Stomach (tissue), 9 donors: ENCODE measurements around the gene DNASE1L2. TPM values are rescaled to one million over a fixed set of nuclear protein-coding genes. Genes with fewer than 3 reads are reported as not detected.

Experiments used
- DNase-seq, 2 donors: peaks; one replicate each; pipeline versions ENCODE4 v3.0.0 to v3.0.0-alpha.2; 2013 to 2019
- H3K27ac ChIP-seq, 5 donors: fragments of 200-600 bp in 4 of 5; sonication (generic) in 4 of 5; one replicate each; pipeline ENCODE4 v1.5.1; 2013 to 2019; ENCODE audit warnings: mild to moderate bottlenecking in 1 of 5, moderate library complexity in 1 of 5
- H3K27me3 ChIP-seq, 3 donors: fragments of 200-600 bp; sonication (generic); one replicate each; pipeline ENCODE4 v1.5.1; 2017 to 2019; ENCODE audit warnings: mixed run types in 1 of 3
- H3K36me3 ChIP-seq, 4 donors: fragments of 200-600 bp; sonication (generic); 1 replicate in 3 of 4; 2 replicates in 1 of 4; pipeline ENCODE4 v1.5.1; 2016 to 2019
- H3K4me1 ChIP-seq, 4 donors: fragments of 200-600 bp; sonication (generic); one replicate each; pipeline ENCODE4 v1.5.1; 2016 to 2019
- H3K4me3 ChIP-seq, 4 donors: fragments of 200-600 bp; sonication (generic) in 3 of 4; one replicate each; pipeline ENCODE4 v1.5.1; 2016 to 2019; ENCODE audit warnings: mild to moderate bottlenecking in 1 of 4
- H3K9me3 ChIP-seq, 4 donors: fragments of 200-600 bp; sonication (generic); one replicate each; pipeline ENCODE4 v1.5.1; 2016 to 2019
- EP300 ChIP-seq: sonication (generic); formaldehyde crosslinking; IDR thresholded peaks from one replicate; pipeline ENCODE4 v1.6.1; 2017; ENCODE audit warnings: antibody characterized with exemption
- POLR2A ChIP-seq, 4 donors: fragments of 450-650 bp; IDR thresholded peaks; one replicate each; pipeline ENCODE4 v1.6.1; 2016; ENCODE audit warnings: antibody characterized with exemption in 4 of 4, control low read depth in 2 of 4, mild to moderate bottlenecking in 1 of 4, moderate library complexity in 1 of 4
- POLR2AphosphoS5 ChIP-seq, 3 donors: sonication (generic); formaldehyde crosslinking; IDR thresholded peaks; one replicate each; pipeline ENCODE4 v1.6.1; 2016; ENCODE audit warnings: antibody characterized with exemption in 3 of 3
- WGBS, 5 donors: extraction: QIAGEN DNeasy Blood & Tissue Kit in 3 of 5; methylation state at CpG; one replicate each; pipeline versions ENCODE4 v1.1.5 to v1.1.7; 2013 to 2018; 5-methylcytosine and 5-hydroxymethylcytosine counted together
- intact Hi-C: fragments of 100-400 bp; cut with DNase I; formaldehyde crosslinking; loops from one replicate; pipeline ENCODE4 v1.15.1; 2023; ENCODE audit warnings: low total_unique reads
- polyA plus RNA-seq, 3 donors: library from polyadenylated mRNA; stranded (reverse); fragments of 200-250 nt; gene quantifications; one replicate each; pipeline ENCODE4 v1.2.3, GENCODE V29; 2013
- total RNA-seq, 5 donors: library from RNA; depleted of rRNA; stranded (reverse); fragments of >200 nt; gene quantifications; one replicate each; pipeline versions ENCODE4 v1.1.0 to v1.2.3, GENCODE V29; 2014 to 2016
- TF ChIP-seq, protein P1 (sequence below), 7 experiments: fragments of 450-650 bp in 4 of 7; fragments of 200-600 bp in 3 of 7; sonication (generic) in 3 of 7; IDR thresholded peaks; one replicate each; pipeline ENCODE4 v1.5.1; 2016 to 2019; ENCODE audit warnings: antibody characterized with exemption in 7 of 7, control low read depth in 2 of 7, mild to moderate bottlenecking in 1 of 7
- donor health status: healthy with polysubstance abuse.
- donor health status: Bipolar disorder and iron deficiency.
- donor health status: healthy.

Gene DNASE1L2
- total and polyA plus RNA-seq, 8 donors: 0.68 to 0.90 TPM; not detected in 6

DNA sequence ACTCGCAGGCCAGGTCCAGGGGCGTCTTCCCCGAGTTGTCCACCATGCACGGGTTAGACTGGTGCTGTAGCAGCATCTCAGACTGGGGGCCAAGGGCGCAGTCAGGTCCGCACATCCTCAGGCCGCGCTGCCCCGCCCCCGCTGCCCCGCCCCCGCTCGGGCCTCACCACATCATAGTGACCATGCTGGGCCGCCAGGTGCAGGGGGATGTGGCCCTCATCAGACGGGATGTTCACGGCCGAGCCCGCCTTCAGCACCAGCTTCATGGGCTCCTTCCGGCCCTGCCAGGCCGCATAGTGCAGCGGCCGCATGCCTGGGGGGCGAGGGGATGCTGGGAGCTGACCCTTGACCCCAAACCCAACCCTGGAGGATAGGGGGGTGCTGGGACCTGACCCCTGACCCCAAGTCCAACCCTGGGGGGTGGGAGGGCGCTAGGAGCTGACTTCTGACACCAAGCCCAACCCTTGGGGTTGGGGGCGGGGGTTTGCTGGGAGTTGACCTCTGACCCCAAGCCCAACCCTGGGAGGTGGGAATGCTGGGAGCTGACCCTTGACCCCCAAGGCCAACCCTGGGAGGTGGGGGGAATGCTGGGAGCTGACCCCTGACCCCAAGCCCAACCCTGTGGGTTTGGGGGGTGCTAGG is 46.9 kb upstream of the DNASE1L2 start:
- 84 to 90% (median 86%) methylated on average over 8 to 25 of the region's 25 CpGs for WGBS, 5 donors
- intact Hi-C loops: no loop called here
- TF ChIP-seq POLR2A (IDR thresholded peaks at IDR 0.05) (no peak), EP300 (no peak), POLR2AphosphoS5 (IDR thresholded peaks at IDR 0.05) (no peak)
- TF ChIP-seq, protein P1, sequence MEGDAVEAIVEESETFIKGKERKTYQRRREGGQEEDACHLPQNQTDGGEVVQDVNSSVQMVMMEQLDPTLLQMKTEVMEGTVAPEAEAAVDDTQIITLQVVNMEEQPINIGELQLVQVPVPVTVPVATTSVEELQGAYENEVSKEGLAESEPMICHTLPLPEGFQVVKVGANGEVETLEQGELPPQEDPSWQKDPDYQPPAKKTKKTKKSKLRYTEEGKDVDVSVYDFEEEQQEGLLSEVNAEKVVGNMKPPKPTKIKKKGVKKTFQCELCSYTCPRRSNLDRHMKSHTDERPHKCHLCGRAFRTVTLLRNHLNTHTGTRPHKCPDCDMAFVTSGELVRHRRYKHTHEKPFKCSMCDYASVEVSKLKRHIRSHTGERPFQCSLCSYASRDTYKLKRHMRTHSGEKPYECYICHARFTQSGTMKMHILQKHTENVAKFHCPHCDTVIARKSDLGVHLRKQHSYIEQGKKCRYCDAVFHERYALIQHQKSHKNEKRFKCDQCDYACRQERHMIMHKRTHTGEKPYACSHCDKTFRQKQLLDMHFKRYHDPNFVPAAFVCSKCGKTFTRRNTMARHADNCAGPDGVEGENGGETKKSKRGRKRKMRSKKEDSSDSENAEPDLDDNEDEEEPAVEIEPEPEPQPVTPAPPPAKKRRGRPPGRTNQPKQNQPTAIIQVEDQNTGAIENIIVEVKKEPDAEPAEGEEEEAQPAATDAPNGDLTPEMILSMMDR (IDR thresholded peaks at IDR 0.05): no peak
- DNase-seq: no peak
- H3K4me3 ChIP-seq: no peak overlapping the region
- peaks cover 0 to 11% (median 4%) of the 10 kb centered on the region in 3 donors for H3K27me3 ChIP-seq
- no peak overlapping the region for H3K27ac ChIP-seq
- no peaks in the 10 kb centered on the region for H3K4me1 ChIP-seq
- H3K9me3 ChIP-seq: no peaks in the 10 kb centered on the region
- H3K36me3 ChIP-seq: no peaks in the 10 kb centered on the region

- Histone ChIP-seq H3K27me3 (peaks cover 0 to 18% (median 12%) of the 10 kb centered on the region in 3 donors), H3K4me3 (no peak overlapping the region), H3K27ac (no peak overlapping the region), H3K9me3 (no peaks in the 10 kb centered on the region), H3K4me1 (peaks cover 2 to 7% (median 3%) of the 10 kb centered on the region in 4 donors), H3K36me3 (no peaks in the 10 kb centered on the region)
- TF ChIP-seq POLR2A (IDR thresholded peaks at IDR 0.05): no peak
- TF ChIP-seq, protein P1 (IDR thresholded peaks at IDR 0.05): no peak
- TF ChIP-seq EP300: no peak
- no peak for TF ChIP-seq POLR2AphosphoS5 (IDR thresholded peaks at IDR 0.05)
- no peak for DNase-seq
- intact Hi-C loops: loop anchor here (10.0 kb wide), 1 partner anchor 305 kb away; no protein-coding TSS in a partner anchor
- WGBS, 5 donors: 74 to 82% (median 79%) methylated on average over 14 to 24 of the region's 24 CpGs
Measured at GRCh38 chr16:2190002-2190658, 46.1 kb upstream of the DNASE1L2 start.

DNA sequence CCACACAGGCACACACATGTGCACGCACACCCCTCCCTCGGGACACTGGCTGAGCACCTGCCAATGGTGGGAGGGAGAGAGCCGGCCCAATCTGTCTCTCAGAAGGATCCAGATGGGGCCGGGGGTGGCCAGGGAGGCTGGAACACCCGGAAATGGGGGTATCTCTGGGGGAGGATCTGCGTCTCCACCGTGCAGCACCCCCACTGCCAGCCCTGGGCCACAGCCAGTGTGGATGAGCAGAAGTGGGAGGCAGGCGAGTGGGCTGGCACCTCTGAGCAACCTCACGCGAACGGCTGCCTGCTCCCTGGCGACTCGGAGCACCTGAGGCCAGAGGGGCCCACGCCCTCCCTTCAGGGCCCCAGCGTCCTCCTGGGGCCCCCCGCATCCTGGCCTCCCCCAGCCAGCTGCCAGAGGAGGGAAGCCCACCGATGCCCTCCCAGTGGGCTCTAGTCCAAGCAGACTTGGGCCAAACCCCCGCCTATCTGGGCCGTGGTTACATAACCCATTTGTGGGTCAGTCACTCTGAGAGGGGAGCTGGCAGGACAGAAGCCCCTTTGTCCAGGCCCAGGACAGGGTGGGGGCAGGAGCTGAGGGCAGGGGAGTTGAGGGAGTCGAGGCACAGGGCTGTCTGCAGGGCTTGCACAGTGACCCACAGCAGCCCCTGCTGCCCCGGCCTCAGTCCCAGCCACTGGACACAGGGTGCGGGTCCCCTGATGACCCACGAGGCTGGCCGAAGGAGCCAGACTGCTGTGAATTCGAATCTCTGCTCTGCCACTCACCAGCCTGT is 45.4 kb upstream of the DNASE1L2 start:
- Histone ChIP-seq H3K36me3 (no peaks in the 10 kb centered on the region), H3K27ac (no peak overlapping the region), H3K27me3 (peaks cover 0 to 25% (median 19%) of the 10 kb centered on the region in 3 donors), H3K4me3 (no peak overlapping the region), H3K9me3 (no peaks in the 10 kb centered on the region), H3K4me1 (peaks cover 9 to 14% (median 10%) of the 10 kb centered on the region in 4 donors)
- WGBS, 5 donors: 75 to 80% (median 76%) methylated on average over 16 to 25 of the region's 25 CpGs
- DNase-seq: no peak
- intact Hi-C loops: loop anchor here (10.0 kb wide), 1 partner anchor 304 kb away; no protein-coding TSS in a partner anchor
- TF ChIP-seq, protein P1 (IDR thresholded peaks at IDR 0.05): no peak
- TF ChIP-seq EP300 (no peak), POLR2A (IDR thresholded peaks at IDR 0.05) (no peak), POLR2AphosphoS5 (IDR thresholded peaks at IDR 0.05) (no peak)

DNA sequence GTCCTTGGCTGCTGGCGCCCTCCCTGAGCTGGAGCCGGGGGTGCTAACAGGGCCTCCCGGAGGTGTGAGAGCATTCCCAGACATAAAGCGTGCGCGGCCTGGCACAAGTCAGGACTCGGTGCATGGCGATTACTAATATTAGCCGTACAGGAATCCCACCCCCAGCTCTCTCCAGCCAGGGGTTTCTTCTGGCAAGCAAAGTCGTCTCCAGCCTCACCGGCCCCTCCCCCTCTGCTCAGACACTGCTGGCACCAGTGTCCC is 44.9 kb upstream of the DNASE1L2 start:
- no peaks in the 10 kb centered on the region for H3K36me3 ChIP-seq
- H3K4me3 ChIP-seq: no peak overlapping the region
- no peak for TF ChIP-seq POLR2AphosphoS5 (IDR thresholded peaks at IDR 0.05)
- TF ChIP-seq POLR2A (IDR thresholded peaks at IDR 0.05): no peak
- TF ChIP-seq, protein P1 (IDR thresholded peaks at IDR 0.05): no peak
- no peak for TF ChIP-seq EP300
- no peak for DNase-seq
- H3K27ac ChIP-seq: no peak overlapping the region
- H3K27me3 ChIP-seq: peaks cover 0 to 30% (median 23%) of the 10 kb centered on the region in 3 donors
- WGBS, 5 donors: 68 to 88% (median 84%) methylated on average over 3 to 11 of the region's 11 CpGs; no CpG with 5 or more reads in 1 of the 5 donors
- H3K4me1 ChIP-seq: peaks cover 13 to 18% (median 14%) of the 10 kb centered on the region in 4 donors
- no peaks in the 10 kb centered on the region for H3K9me3 ChIP-seq
- intact Hi-C loops: loop anchor here (10.0 kb wide), 1 partner anchor 303 kb away; no protein-coding TSS in a partner anchor
